PC-3 (cell line): ENCODE results near the gene MDGA2. TPM values are rescaled to one million over a fixed set of nuclear protein-coding genes. Genes with fewer than 3 reads are reported as not detected.

ENCODE experiments used
- ATAC-seq: fragments of 200-7000 bp; cut with Tn5 transposase; 2 replicates; pipeline ENCODE4 v1.9.1; 2020; ENCODE audit warnings: mild to moderate bottlenecking, moderate library complexity
- BruUV-seq: library from RNA; stranded (reverse); fragments of 400-500 nt; replicated peaks from 2 replicates; lab custom pipeline; 2021; lab: Mats Ljungman, UMichigan
- CTCF ChIA-PET: fragments of 300-600 bp; sonication (Branson Sonifier 250); formaldehyde crosslinking; loops from one replicate; lab custom pipeline; 2022; ENCODE audit warnings: antibody characterized with exemption; lab: Charles Lee
- POLR2A ChIA-PET: fragments of 300-600 bp; sonication (Branson Sonifier 250); formaldehyde crosslinking; loops from one replicate; lab custom pipeline; 2022; ENCODE audit warnings: antibody characterized with exemption; ENCODE audit not compliant: unreplicated experiment; lab: Charles Lee
- DNase-seq: peaks from one replicate; pipeline ENCODE4 v3.0.0-alpha.2; 2015
- H2AFZ ChIP-seq: fragments of 300-600 bp; sonication (generic); 2 replicates; pipeline ENCODE4 v1.6.0; 2016; ENCODE audit warnings: antibody characterized with exemption, low read length
- H3F3A ChIP-seq: fragments of 300-600 bp; sonication (generic); one replicate; pipeline ENCODE4 v1.6.0; 2017; ENCODE audit warnings: antibody characterized with exemption, low read length, control low read depth, mild to moderate bottlenecking; ENCODE audit not compliant: unreplicated experiment
- H3K27ac ChIP-seq: fragments of 300-600 bp; sonication (generic); 2 replicates; pipeline ENCODE4 v1.5.1; 2016; ENCODE audit warnings: mild to moderate bottlenecking, low read length
- H3K27me3 ChIP-seq: fragments of 300-600 bp; sonication (generic); 2 replicates; pipeline ENCODE4 v1.6.1; 2016; ENCODE audit warnings: low read length, mixed read lengths
- H3K36me3 ChIP-seq: fragments of 300-600 bp; sonication (generic); 2 replicates; pipeline ENCODE4 v1.6.1; 2016; ENCODE audit warnings: low read depth, mixed run types, low read length, mixed read lengths
- H3K4me1 ChIP-seq: fragments of 300-600 bp; sonication (generic); 2 replicates; pipeline ENCODE4 v1.5.1; 2016; ENCODE audit warnings: low read length; ENCODE audit not compliant: insufficient read depth
- H3K4me2 ChIP-seq: fragments of 300-600 bp; sonication (generic); 2 replicates; pipeline ENCODE4 v1.6.0; 2016; ENCODE audit warnings: low read length
- H3K4me3 ChIP-seq: fragments of 300-600 bp; sonication (generic); 2 replicates; pipeline ENCODE4 v1.5.1; 2016; ENCODE audit warnings: mild to moderate bottlenecking, low read length, mixed read lengths
- H3K79me2 ChIP-seq: fragments of 300-600 bp; sonication (generic); 2 replicates; pipeline ENCODE4 v1.6.1; 2017; ENCODE audit warnings: low read length, mixed read lengths
- H3K9ac ChIP-seq: fragments of 300-600 bp; sonication (generic); 2 replicates; pipeline ENCODE4 v1.6.0; 2016; ENCODE audit warnings: mild to moderate bottlenecking, low read length
- H3K9me2 ChIP-seq: fragments of 300-600 bp; sonication (generic); replicated peaks from 2 replicates; pipeline ENCODE4 v1.6.1; 2016; ENCODE audit warnings: mixed run types, low read length, mixed read lengths
- H3K9me3 ChIP-seq: fragments of 300-600 bp; sonication (generic); 2 replicates; pipeline ENCODE4 v1.6.1; 2016; ENCODE audit warnings: low read length, mixed read lengths
- H4K20me1 ChIP-seq: fragments of 300-600 bp; sonication (generic); 2 replicates; pipeline ENCODE4 v1.6.1; 2016; ENCODE audit warnings: low read length, mixed read lengths
- CTCF ChIP-seq: fragments of 300-600 bp; sonication (generic); conservative IDR thresholded peaks from 2 replicates; pipeline ENCODE4 v1.5.1; 2017; ENCODE audit warnings: antibody characterized with exemption, low read depth, mild to moderate bottlenecking, low read length
- EZH2 ChIP-seq: fragments of 300-600 bp; sonication (generic); IDR thresholded peaks from one replicate; pipeline ENCODE4 v1.6.1; 2017; ENCODE audit warnings: antibody characterized with exemption, mild to moderate bottlenecking, low read length; ENCODE audit not compliant: unreplicated experiment
- EZH2phosphoT487 ChIP-seq: fragments of 300-600 bp; sonication (generic); IDR thresholded peaks from 2 replicates; pipeline ENCODE4 v1.6.1; 2018; ENCODE audit warnings: mild to moderate bottlenecking, antibody characterized with exemption, low read length, borderline replicate concordance
- intact Hi-C: fragments of 100-400 bp; cut with micrococcal nuclease; formaldehyde crosslinking; loops from 2 replicates; pipeline ENCODE4 v1.9.0; 2023
- total RNA-seq: library from RNA; depleted of rRNA; stranded (reverse); fragments of >200 nt; gene quantifications from 2 replicates; pipeline ENCODE4 v1.2.3, GENCODE V29; 2014

Gene MDGA2
- total RNA-seq, 1 experiment from 2014 or later: 0.04 TPM

- intact Hi-C loops: no loop called here
- CTCF ChIA-PET: no interaction called here
Observed at GRCh38 chr14:47155395-47155794, 520.0 kb downstream of the MDGA2 start.

GRCh38 chr14:47154276-47154797 is 521.1 kb downstream of the MDGA2 start:
- Histone ChIP-seq H3K9me2 (no peaks in the 10 kb centered on the region), H3F3A (no peaks in the 10 kb centered on the region), H2AFZ (no peak overlapping the region), H3K9me3 (no peaks in the 10 kb centered on the region), H3K4me1 (no peaks in the 10 kb centered on the region), H3K27me3 (peaks cover 7% of the 10 kb centered on the region), H3K36me3 (no peaks in the 10 kb centered on the region), H3K4me2 (no peak overlapping the region), H3K4me3 (no peak overlapping the region), H3K27ac (no peak overlapping the region), H4K20me1 (no peaks in the 10 kb centered on the region), H3K9ac (no peak overlapping the region), H3K79me2 (no peaks in the 10 kb centered on the region)
- intact Hi-C loops: no loop called here
- no peak for ATAC-seq
- no peak for DNase-seq
- POLR2A ChIA-PET: no interaction called here
- no peak for TF ChIP-seq EZH2
- no peak for TF ChIP-seq EZH2phosphoT487
- no peak for TF ChIP-seq CTCF
- CTCF ChIA-PET: interaction anchor here (0.7 kb wide), 1 partner anchor 1728 kb away, joined by 3 read pairs; no protein-coding TSS in a partner anchor
- no TSS peak for BruUV-seq

More at GRCh38 chr14:47155395-47155794, 520.0 kb downstream of the MDGA2 start:
- Histone ChIP-seq H3K27ac (no peak overlapping the region), H3F3A (no peaks in the 10 kb centered on the region), H3K79me2 (no peaks in the 10 kb centered on the region), H3K9me3 (no peaks in the 10 kb centered on the region), H3K36me3 (no peaks in the 10 kb centered on the region), H4K20me1 (no peaks in the 10 kb centered on the region), H3K27me3 (peaks cover 13% of the 10 kb centered on the region), H2AFZ (no peak overlapping the region), H3K9ac (no peak overlapping the region), H3K4me3 (no peak overlapping the region), H3K4me1 (no peaks in the 10 kb centered on the region), H3K4me2 (no peak overlapping the region), H3K9me2 (no peaks in the 10 kb centered on the region)
- no peak for ATAC-seq
- no peak for TF ChIP-seq EZH2phosphoT487
- TF ChIP-seq CTCF: no peak
- no peak for TF ChIP-seq EZH2
- no peak for DNase-seq
- no TSS peak for BruUV-seq
- POLR2A ChIA-PET: no interaction called here

GRCh38 chr14:47153746-47154145 is 521.7 kb downstream of the MDGA2 start:
- no peaks in the 10 kb centered on the region for H3K4me1 ChIP-seq
- BruUV-seq: no TSS peak
- H4K20me1 ChIP-seq: no peaks in the 10 kb centered on the region
- no peak overlapping the region for H2AFZ ChIP-seq
- DNase-seq (no peak), ATAC-seq (no peak)
- H3K27ac ChIP-seq: no peak overlapping the region
- H3K27me3 ChIP-seq: peaks cover 7% of the 10 kb centered on the region
- ChIA-PET CTCF (interaction anchor here (0.7 kb wide), 1 partner anchor 1727 kb away, joined by 3 read pairs; no protein-coding TSS in a partner anchor), POLR2A (no interaction called here)
- intact Hi-C loops: no loop called here
- no peak overlapping the region for H3K4me2 ChIP-seq
- no peak overlapping the region for H3K4me3 ChIP-seq
- no peaks in the 10 kb centered on the region for H3K79me2 ChIP-seq
- H3F3A ChIP-seq: no peaks in the 10 kb centered on the region
- no peaks in the 10 kb centered on the region for H3K36me3 ChIP-seq
- H3K9ac ChIP-seq: no peak overlapping the region
- TF ChIP-seq EZH2phosphoT487: no peak
- no peak for TF ChIP-seq CTCF
- TF ChIP-seq EZH2: no peak
- H3K9me2 ChIP-seq: no peaks in the 10 kb centered on the region
- no peaks in the 10 kb centered on the region for H3K9me3 ChIP-seq
